ENCODE data around the gene TAF1L.

TAF1L gene, protein sequence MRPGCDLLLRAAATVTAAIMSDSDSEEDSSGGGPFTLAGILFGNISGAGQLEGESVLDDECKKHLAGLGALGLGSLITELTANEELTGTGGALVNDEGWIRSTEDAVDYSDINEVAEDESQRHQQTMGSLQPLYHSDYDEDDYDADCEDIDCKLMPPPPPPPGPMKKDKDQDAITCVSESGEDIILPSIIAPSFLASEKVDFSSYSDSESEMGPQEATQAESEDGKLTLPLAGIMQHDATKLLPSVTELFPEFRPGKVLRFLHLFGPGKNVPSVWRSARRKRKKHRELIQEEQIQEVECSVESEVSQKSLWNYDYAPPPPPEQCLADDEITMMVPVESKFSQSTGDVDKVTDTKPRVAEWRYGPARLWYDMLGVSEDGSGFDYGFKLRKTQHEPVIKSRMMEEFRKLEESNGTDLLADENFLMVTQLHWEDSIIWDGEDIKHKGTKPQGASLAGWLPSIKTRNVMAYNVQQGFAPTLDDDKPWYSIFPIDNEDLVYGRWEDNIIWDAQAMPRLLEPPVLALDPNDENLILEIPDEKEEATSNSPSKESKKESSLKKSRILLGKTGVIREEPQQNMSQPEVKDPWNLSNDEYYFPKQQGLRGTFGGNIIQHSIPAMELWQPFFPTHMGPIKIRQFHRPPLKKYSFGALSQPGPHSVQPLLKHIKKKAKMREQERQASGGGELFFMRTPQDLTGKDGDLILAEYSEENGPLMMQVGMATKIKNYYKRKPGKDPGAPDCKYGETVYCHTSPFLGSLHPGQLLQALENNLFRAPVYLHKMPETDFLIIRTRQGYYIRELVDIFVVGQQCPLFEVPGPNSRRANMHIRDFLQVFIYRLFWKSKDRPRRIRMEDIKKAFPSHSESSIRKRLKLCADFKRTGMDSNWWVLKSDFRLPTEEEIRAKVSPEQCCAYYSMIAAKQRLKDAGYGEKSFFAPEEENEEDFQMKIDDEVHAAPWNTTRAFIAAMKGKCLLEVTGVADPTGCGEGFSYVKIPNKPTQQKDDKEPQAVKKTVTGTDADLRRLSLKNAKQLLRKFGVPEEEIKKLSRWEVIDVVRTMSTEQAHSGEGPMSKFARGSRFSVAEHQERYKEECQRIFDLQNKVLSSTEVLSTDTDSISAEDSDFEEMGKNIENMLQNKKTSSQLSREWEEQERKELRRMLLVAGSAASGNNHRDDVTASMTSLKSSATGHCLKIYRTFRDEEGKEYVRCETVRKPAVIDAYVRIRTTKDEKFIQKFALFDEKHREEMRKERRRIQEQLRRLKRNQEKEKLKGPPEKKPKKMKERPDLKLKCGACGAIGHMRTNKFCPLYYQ (N-terminal part only)

DNA sequence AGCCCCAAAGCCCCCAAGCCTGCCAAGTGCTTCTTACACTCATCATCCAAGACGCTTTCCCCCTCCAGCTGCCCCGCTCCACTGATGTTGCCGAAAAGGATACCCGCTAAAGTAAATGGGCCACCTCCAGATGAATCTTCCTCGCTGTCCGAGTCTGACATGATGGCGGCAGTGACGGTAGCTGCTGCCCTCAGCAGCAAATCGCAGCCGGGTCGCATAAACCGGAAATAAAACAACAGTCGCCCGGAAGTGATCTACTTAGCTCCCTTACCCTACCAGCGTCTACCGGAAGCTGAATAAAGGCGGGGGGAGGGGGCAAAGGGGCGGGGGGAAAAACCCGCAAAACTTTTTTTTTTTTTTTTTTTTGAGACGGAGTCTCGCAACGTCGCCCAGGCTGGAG lies at the start of gene TAF1L:
TAF1L (minus strand) TSS at position 308 of the 400 bp plus-strand sequence; CDS start at position 218, 90 bp downstream.
- DNase-seq (ENCODE audit: low read depth) = no peak
- H3K4me3 ChIP-seq (ENCODE audit: low read depth, low read length) = no peak within 1 kb of the TSS
- TF ChIP-seq, protein P1, sequence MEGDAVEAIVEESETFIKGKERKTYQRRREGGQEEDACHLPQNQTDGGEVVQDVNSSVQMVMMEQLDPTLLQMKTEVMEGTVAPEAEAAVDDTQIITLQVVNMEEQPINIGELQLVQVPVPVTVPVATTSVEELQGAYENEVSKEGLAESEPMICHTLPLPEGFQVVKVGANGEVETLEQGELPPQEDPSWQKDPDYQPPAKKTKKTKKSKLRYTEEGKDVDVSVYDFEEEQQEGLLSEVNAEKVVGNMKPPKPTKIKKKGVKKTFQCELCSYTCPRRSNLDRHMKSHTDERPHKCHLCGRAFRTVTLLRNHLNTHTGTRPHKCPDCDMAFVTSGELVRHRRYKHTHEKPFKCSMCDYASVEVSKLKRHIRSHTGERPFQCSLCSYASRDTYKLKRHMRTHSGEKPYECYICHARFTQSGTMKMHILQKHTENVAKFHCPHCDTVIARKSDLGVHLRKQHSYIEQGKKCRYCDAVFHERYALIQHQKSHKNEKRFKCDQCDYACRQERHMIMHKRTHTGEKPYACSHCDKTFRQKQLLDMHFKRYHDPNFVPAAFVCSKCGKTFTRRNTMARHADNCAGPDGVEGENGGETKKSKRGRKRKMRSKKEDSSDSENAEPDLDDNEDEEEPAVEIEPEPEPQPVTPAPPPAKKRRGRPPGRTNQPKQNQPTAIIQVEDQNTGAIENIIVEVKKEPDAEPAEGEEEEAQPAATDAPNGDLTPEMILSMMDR (IDR thresholded peaks at IDR 0.05; ENCODE audit: control insufficient read depth, extremely low read depth, insufficient read depth) = no peak

DNA sequence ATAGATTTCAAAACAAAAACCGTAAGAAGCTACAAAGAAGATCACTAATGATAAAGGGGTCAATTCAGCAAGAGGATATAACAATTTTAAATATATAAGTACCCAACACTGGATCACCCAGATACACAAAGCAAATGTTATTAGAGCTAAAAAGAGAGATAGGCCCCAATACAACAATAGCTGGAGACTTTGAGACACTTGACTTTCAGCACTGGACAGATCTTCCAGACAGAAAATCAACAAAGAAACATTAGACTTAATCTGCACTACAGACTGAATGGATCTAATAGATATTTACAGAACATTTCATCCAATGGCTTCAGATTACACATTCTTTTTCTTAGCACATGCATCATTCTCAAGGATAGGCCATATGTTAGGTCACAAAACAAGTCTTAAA lies 46.3 kb upstream of the TAF1L start:
- DNase-seq (ENCODE audit: low read depth) = no peak
- no peak overlapping the region for H3K4me3 ChIP-seq (ENCODE audit: low read depth, low read length)
- TF ChIP-seq, protein P1 (IDR thresholded peaks at IDR 0.05; ENCODE audit: control insufficient read depth, extremely low read depth, insufficient read depth) = no peak

DNA sequence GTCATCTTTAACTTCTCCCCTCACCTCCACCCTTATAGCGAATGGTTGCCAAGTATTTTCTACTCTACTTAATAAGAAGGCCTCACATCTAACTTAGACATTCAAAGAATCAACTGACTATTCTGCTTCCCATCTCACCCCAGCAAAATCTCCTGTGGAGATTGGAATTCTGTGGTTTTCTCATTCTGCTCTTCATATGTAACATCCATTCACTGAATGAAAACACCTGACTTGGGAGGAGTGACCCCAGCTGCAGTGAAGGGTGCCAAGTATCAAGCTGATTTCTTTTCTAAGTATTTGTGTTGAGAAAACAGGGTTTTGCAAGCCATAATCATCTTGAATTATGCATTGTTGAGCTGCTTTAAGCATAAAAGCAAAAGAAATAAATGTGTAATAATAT lies 42.5 kb upstream of the TAF1L start:
- TF ChIP-seq, protein P1 (IDR thresholded peaks at IDR 0.05; ENCODE audit: control insufficient read depth, extremely low read depth, insufficient read depth) = no peak

DNA sequence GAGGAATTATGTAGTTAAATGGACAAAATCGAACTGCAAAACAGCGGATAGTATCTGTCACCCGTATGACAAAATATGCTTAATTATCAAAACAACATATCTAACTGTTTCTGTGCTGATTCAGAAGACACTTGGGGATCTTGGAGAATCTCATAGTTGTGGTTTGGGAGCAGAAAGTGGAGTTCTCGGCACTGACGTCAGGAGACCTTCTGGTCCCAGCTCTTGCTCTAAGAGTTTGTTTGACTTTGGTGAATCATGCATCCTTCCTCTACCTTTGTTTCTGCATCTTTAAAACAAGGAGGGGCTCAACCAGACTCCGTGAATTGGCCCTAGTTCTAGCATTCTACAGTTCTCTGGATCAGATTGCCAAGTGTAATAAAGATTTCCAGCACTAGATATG lies 37.0 kb upstream of the TAF1L start:
- TF ChIP-seq, protein P1 (IDR thresholded peaks at IDR 0.05; ENCODE audit: control insufficient read depth, extremely low read depth, insufficient read depth) = no peak
- no peak for DNase-seq (ENCODE audit: low read depth)
- no peak overlapping the region for H3K4me3 ChIP-seq (ENCODE audit: low read depth, low read length)

More for the DNA sequence above, 42.5 kb upstream of the TAF1L start:
- no peak overlapping the region for H3K4me3 ChIP-seq (ENCODE audit: low read depth, low read length)
- DNase-seq (ENCODE audit: low read depth) = no peak

DNA sequence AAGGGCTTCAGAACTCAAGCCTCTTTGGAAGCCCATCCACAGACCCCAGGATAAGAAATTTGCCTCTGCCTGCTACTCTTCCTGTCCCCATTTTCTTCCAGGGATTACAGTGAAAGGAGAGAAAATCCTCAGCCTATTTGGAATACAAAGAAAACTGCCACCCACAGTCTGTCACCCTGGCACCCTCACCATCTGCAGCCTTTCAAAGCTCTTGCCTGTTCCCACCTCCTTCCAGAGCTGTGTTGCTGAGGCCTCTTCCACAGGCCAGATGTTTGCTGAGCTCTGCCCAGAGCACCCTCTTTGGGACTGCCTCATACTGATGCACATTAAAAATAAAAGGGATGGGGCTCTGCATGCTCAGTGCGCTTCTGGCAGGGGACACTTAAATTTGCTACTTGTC lies 35.9 kb upstream of the TAF1L start:
- DNase-seq (ENCODE audit: low read depth) = no peak
- TF ChIP-seq, protein P1 (IDR thresholded peaks at IDR 0.05; ENCODE audit: control insufficient read depth, extremely low read depth, insufficient read depth) = no peak

DNA sequence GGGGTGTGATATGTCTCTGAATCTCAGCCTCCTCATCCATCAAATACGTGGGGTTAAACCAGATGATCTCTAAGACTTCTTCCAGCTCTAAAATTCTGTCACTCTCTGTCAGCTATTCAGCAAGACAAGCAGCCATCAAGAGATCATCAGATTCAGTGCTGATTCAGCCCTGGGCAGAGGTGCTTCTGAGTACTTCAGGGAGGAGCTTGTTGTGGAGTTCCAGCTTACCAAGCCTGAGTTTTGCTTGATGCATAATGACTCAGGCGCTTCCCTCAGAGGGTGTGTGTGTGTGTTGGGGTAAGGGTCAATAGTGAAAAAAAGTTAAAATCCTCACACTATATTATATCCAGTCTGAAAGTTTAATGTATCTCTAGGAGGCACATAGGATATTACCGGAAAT lies 29.6 kb upstream of the TAF1L start:
- no peak for DNase-seq (ENCODE audit: low read depth)
- TF ChIP-seq, protein P1 (IDR thresholded peaks at IDR 0.05; ENCODE audit: control insufficient read depth, extremely low read depth, insufficient read depth) = no peak
- no peak overlapping the region for H3K4me3 ChIP-seq (ENCODE audit: low read depth, low read length)

More for the DNA sequence above, 35.9 kb upstream of the TAF1L start:
- H3K4me3 ChIP-seq (ENCODE audit: low read depth, low read length) = no peak overlapping the region
